OCI-LY7 (cell line): ENCODE data around the gene ARFGAP2.

Experiments
- EZH2phosphoT487 ChIP-seq: fragments of 200-600 bp; sonication (generic); IDR thresholded peaks from 2 replicates; pipeline ENCODE4 v1.6.1; 2018; ENCODE audit warnings: low read depth, borderline replicate concordance, mild to moderate bottlenecking, mixed run types, antibody characterized with exemption, low read length, moderate library complexity, mixed read lengths
- TF ChIP-seq, protein P1 (sequence below): fragments of 200-600 bp; sonication (generic); conservative IDR thresholded peaks from 2 replicates; pipeline ENCODE4 v1.5.1; 2014; ENCODE audit warnings: mild to moderate bottlenecking, antibody characterized with exemption, low read length, moderate library complexity, mixed read lengths

GRCh38 chr11:47123094-47123493 is 53.6 kb downstream of the ARFGAP2 start:
- TF ChIP-seq, protein P1, sequence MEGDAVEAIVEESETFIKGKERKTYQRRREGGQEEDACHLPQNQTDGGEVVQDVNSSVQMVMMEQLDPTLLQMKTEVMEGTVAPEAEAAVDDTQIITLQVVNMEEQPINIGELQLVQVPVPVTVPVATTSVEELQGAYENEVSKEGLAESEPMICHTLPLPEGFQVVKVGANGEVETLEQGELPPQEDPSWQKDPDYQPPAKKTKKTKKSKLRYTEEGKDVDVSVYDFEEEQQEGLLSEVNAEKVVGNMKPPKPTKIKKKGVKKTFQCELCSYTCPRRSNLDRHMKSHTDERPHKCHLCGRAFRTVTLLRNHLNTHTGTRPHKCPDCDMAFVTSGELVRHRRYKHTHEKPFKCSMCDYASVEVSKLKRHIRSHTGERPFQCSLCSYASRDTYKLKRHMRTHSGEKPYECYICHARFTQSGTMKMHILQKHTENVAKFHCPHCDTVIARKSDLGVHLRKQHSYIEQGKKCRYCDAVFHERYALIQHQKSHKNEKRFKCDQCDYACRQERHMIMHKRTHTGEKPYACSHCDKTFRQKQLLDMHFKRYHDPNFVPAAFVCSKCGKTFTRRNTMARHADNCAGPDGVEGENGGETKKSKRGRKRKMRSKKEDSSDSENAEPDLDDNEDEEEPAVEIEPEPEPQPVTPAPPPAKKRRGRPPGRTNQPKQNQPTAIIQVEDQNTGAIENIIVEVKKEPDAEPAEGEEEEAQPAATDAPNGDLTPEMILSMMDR = no peak
- no peak for TF ChIP-seq EZH2phosphoT487
